HG03342 (cell line): ENCODE data around the gene BCR.

Experiments used
- ATAC-seq: cut with Tn5 transposase; IDR thresholded peaks from one replicate; pipeline ENCODE4 v1.9.1; 2021; ENCODE audit warnings: mild to moderate bottlenecking, moderate library complexity; ENCODE audit not compliant: unreplicated experiment

Gene BCR

DNA sequence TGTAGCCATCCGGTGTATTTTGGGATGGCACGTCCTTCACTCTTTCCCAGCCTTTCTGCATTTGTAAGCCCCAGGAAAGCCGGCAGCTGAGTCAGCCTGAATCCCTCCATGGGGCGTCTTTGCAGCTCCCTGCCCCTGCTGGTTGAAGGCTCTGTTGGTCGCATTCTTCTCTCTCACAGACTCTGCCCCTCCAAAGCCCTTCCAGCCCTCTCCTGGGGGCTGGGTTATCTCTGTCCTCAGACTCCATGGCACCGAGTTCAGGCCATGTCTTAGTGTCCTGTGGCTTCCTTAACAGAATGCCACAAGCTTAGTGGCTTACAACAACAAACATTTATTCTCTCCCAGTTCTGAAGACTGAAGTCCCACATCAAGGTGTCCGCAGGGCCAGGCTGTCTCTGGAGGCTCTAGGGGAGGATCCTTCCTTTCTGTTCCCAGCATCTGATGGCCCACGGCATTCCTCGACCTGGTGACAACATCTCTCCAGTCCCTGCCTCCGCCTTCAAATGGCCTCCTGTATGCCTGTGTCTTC lies 62.2 kb downstream of the BCR start:
- ATAC-seq = no peak

DNA sequence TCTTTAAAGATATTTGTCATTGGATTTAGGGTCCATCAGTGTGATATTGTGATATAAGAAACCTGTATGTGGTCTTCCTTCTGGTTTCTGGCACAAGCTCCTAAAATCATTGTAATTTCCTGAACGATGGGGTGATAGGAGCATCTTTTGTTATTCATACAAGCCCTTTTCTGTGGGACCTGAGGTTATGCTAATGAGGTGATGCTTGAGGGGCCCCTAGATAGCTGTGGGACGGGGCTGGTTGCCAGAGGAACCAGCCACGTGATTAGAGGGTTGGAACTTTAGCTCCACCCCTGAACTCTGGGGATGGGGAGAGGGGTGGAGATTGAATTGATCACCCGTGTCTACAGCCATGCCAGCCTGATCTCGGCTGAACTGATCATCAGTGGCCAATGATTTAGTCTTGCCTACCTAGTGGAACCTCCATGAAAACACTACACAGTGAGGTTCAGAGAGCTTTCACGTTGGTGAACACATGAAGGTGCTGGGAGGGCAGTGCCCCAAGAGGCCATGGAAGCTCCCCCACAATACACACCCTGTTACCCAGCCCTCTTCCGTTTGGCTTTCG lies 62.8 kb downstream of the BCR start:
- no peak for ATAC-seq

DNA sequence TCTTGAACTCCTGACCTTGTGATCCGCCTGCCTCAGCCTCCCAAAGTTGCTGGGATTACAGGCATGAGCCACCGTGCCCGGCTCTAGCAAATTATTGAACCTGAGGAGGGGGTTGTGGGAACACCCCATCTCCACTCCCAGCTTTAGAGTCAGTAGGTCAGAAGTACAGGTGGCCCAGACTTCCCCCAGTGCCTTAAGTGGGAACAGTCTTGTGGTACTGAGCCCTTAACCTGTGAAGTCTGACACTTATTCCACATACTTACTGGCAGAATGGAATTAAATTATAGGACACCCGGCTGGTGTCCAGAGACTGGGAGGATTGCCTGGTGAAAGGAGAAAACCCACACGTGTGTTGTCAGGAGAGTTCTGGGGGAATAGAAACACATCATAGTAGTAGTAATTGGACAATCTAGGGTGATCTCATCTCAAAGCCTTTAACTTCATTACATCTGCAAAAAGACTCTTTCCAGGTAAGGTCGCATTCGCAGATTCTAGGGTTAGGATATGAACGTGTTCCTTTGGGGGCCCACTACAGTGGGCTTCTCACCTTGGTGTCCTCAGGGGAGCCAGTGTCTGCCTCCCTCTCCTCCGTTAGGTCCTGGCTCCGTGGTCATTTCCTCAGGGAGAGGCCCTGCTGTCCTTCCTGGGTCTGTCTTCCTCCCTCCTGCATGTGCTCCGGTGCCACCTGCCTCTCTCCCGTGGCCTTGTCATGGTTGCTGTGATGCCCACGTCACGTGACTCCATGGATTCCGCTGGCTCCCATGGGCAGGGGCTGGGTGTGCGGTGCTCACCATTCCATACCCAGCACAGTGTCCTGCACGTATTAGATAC lies 63.8 kb downstream of the BCR start:
- no peak for ATAC-seq

DNA sequence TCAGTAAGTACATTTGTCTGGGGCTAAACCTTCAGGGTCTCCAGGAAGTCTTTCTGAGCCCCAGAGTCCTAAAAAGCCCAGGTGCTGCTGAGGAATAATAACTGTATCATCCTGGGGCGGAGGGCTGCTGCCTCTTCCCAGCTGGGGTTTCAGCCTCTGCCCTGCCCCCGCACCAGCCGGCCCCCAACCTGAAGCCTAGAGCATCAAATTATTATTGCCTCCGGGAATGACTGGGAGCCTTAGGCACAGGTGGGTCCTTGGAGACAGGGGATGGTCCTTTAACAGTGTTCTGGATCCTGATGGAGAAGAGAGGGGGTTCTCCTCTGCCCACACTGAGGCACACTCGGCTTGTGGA lies 64.4 kb downstream of the BCR start:
- no peak for ATAC-seq

DNA sequence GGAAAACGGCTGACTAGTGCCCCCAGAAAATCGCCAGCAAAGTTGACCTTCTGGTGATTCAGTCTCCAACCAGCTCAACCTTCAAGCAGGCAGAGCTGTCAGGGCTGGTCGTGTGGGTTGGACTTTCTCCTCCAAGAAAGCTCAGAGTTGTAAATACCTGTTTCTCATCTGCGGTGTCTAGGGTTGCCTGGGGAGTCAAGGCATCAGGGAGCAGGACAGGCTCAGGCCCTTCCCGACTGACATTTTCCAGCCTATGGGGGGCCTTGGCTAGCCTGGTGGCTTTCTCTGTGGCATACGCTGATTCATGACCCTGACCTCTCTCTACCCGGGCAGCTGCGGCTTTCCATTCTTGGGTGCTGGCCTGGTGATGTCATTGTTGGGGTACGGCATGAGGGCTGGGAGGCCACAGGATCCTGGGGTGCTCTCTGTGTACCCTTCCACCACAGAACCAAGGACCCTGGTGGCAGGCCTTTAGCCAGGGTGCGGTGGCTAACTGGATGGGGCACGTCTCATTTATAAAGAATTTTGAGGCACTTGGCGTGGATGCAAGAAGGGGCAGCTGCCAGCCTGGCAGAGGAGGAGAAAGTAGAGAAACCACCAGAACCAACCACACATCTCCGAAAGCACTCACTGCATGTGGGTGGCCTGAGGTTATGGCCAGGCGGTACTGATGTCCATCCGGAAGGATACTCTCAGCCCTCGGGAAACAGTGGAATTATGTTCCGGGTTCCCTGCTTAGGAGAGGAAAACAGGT lies 64.9 kb downstream of the BCR start:
- no peak for ATAC-seq

DNA sequence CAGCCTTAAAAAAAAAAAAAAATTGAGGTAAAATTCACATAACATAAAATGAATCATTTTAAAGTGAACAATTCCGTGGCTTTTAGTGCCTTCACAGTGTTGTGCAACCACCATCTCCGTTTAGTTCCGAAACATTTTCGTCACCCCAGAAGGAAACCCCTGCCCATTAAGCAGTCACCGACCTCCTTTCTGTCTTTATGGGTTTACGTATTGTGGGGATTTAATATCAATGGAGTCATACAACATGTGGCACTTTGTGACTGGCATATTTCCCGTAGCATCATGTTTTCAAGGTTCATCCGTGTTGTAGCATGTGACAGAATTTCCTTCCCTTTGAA lies 65.5 kb downstream of the BCR start:
- ATAC-seq = no peak

DNA sequence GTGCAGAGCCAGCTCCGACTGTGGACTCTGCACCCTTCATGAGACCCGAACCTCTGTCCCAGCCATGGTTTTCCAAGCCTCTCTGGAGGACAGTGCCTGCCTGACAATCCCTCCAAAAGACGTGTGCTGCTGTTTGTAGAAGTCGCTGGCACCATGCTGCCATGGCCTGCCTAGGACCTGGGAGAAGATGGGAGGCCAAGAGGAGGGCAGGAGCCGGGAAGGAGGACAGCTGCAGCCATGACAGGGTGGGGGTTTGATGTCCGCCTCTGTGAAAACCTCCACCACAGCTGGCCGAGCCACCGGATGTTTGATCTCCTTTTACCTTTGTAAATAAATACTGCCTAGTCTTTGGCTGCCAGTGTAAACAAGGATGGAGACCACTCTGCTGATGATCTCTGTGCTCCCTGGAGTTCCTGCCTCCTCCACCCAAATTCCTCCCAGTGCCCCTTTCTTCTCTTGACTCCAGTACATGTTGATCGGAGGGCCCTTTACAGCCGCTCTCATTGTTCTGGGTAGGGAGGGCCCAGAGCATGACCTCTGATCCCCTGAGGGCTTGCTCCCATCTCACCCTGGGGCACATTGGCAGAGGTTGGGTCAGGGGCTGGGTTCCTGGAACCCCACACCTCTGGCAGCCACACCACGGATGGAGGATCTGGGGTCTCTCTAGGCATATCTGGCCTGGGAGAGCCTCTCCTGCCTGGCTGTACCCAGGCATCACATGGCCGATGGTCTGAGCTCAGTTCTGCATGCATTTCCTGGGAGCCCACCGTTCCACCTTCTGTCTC lies 66.9 kb downstream of the BCR start:
- no peak for ATAC-seq

DNA sequence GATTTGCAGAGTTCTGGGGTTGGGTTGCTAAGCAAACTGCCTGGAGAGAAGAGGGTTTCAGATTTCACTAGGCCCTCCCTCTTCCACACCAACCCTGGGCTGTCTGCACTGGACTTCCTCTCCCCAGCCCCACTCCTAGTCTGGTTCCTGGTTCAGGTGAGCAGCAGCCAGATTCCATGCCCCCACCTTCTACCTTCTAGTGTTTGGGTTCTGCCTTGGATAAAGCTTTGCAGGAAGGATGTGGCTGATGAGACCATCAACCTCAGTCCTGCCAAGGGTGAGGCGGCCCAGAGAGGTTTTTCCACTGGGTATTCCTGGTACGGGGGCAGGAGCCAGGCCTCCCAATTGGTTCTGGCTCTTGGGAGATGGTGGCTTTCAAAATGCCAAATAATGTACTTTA lies 68.3 kb downstream of the BCR start:
- ATAC-seq = no peak

DNA sequence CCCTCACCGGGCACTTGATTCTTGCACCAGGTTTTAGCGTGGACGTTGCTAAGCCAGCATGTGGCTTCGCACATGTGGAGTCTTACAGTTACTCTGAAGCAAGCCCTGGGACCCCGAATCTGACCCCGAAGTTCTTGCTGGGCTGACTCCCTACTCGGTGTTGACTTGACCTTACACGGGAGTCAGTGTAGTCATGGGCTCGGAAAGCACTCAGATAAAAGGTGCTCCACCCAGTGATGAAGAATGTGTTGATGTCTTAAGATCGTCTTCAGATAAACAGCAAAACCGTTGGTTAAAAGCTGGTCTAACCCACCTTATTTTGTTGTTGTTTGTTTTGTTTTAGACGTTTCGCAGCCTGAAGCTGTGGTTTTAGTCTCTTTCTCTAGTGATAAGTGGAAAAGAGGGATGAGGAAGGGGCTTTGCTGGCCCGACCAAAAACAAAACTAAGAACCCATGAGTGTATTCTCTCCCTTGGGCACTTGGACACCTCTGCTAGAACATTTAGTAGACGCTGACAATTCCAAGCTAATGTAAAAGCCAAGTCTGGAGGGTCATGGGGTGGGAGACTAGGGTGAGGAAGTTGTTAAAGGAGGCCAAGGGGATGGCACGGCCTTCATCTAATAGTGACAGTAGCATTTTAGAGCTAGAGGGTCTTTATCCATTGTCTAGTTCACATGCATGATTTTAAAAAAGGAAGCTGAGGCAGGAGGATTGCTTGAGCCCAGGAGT lies 69.9 kb downstream of the BCR start:
- ATAC-seq = no peak

DNA sequence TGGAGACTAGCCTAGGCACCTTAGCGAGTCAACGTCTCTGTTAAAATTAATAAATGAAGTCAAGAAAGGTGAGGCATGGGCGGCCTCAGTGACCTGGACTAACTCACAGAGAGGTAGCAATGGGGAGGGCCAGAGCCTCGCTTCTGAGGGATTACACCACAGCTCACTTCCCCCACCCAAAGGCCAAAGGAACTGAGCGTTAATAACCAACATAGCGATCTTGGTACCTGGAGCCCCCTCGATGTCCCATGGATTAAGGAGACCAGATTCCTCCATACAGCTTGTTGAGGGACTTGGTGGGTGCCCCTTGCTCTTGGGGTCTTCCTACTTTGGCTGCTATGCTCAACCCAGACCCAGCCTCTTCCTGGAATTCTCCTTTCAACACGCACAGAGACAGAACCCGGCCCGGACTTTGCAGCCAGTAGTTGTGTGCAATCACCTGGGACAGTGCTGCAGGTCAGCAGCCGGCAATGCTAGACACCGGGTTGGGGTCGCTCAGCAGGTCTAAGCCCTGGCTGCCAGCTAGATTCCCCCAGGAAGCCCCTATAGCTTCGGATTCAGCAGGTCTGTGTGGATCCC lies 70.6 kb downstream of the BCR start:
- no peak for ATAC-seq

DNA sequence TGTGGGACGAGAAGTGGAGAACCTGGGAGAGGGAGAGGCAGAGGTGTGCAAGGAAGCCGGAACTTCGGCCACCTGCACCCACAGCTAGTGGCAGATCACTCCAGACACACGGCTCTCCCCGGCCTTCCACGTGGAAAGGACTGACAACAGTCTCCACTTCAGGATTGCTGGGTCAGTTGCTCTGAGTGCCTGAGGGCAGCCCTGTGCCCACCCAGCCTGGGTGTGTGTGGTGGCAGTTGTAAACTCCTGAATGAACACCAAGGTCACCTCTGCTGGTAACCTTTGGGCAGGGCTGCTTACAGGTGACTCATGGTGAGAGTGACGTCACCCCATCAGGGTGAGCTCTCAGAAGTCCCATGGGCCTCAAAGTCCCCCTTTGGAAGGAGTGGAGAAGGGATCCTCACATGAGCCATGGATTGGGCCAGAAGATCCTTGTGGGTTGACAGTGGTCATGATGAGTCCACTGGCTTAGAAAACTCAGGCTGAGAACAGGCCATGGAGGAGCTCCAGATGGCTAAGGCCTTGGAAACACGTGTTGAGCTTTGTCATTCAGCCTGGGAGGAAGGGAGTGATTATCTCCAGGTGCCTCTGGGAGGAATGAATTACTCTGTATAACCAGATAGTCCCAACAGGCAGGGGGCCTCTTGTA lies 71.3 kb downstream of the BCR start:
- ATAC-seq = no peak

DNA sequence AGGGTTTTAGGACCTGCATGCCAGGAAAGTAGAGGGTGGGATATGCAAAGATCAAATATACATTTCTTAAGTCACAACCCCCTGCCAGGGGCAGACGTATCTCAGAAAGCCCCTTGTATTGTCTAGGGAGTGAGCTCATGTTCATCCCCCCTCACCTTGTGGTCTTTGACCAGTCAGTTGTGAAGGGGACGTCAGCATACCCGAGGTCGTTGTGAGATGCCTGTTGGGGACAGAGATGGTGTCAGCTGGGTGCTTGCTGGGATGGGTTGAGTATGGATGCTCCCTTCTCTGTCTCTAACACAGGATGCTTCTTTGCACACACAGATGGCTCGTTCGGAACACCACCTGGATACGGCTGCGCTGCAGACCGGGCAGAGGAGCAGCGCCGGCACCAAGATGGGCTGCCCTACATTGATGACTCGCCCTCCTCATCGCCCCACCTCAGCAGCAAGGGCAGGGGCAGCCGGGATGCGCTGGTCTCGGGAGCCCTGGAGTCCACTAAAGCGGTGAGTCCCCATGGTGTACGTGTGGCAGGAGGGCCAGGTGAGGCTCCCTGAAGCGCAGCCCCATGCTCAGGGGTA lies 73.3 kb downstream of the BCR start:
- no peak for ATAC-seq

DNA sequence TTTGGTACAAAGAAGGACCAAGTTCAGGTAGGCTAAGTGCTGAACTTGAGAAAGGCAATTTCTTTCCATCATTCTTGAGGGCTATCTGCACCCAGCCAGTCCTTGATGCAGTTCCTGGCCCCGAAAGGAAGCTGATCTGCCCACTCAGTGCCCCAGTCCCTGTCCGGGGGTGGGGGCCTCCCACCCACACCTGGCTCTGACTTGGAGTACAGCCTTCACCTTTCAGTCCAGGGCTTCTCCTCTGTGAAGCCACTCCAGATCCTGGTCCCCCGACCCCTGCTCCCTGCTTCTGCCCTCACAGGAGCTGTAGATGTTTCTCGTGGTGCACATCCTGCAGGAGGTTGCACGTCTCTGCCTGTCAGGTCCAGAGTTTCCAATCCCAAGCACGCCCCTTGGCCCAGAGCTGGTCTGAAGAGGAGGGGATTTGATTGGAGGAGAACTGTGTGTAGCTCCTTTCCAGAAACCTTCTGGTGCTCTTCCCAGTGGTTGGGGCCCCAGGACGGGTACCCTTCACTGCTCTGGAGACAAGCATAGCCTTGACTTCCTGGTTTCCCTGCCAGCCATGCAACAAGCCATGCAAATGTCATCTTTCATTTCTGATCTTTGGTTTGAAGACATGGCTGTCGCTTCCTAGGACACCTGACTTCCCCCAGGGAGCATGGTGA lies 75.3 kb downstream of the BCR start:
- no peak for ATAC-seq

DNA sequence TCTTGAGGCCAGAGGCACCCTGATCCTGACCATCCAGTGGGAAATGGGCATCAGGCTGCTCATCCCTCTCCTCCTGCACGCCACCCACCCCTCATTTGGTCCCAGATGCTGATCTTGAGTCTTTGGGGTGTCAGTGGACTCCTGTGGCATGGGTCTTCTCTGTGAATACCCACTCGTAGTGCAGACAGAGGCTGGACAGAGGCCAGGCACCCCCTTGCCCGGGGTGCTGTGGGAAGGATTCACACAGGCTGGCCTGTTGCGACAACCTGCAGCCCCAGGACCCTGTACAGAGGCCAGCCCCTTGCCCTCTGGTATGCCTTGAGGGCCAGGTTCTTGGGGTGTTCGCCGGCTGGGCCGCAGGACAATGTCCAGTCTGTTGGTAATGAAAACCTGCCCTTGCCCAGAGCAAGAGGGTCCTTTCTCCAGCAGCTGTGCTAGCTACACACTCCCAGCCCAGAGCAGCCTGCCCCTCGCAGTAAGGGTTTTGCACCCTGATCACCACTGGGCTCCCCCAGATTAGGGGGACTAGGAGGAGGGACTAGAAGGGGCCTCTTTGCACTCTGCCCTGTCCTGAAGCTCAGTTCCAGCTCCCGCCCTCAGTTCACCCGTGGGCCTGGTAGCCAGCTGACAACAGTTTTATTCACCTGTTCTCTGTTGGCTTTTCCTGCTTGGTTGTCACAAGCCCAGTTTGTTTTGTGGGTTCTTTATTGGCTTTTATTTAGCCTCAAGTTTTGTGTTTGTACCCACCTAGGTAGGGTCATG lies 76.0 kb downstream of the BCR start:
- ATAC-seq = no peak

DNA sequence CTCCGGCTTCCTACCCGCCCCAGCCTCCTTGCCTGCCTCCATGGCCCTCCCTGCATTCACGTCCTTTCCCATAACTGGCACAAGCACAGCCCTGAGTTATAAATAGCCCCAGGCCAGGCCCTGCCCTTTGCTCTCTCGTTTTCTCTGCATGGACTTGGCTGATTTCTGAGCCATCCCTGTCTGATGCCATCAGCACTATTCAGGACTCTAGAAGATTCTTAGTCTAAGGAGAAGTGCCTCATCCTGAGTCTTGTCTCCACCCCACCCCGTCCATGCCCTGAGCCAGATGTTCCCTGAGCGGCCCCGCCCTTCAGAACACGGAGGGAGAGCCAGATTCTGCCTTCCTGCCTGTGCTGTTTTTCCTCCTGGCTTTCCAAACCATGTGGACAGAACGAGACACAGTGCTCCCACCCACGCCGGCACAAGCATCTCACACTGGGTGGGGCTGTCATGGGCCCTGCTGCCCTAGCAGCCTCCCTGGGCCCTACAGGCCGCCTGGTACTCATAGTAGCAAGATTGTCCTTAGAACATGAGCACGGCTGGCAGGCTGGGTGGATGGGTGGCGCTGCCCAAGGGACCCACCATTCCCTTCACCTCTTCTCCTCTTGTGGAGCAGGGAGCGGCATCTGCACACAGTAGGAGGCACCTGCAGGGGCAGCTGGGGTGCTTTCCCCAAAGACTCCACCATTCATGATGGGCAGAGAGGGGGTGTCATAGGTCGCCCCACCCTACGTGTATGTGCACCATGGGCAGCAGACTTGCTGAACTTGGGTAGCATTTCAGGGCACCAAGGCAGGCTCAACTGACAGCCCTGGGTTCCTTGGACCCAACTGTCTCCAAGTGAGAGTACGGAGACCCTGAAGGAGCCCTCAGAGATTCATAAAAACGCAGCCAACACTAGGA lies 76.9 kb downstream of the BCR start:
- no peak for ATAC-seq

DNA sequence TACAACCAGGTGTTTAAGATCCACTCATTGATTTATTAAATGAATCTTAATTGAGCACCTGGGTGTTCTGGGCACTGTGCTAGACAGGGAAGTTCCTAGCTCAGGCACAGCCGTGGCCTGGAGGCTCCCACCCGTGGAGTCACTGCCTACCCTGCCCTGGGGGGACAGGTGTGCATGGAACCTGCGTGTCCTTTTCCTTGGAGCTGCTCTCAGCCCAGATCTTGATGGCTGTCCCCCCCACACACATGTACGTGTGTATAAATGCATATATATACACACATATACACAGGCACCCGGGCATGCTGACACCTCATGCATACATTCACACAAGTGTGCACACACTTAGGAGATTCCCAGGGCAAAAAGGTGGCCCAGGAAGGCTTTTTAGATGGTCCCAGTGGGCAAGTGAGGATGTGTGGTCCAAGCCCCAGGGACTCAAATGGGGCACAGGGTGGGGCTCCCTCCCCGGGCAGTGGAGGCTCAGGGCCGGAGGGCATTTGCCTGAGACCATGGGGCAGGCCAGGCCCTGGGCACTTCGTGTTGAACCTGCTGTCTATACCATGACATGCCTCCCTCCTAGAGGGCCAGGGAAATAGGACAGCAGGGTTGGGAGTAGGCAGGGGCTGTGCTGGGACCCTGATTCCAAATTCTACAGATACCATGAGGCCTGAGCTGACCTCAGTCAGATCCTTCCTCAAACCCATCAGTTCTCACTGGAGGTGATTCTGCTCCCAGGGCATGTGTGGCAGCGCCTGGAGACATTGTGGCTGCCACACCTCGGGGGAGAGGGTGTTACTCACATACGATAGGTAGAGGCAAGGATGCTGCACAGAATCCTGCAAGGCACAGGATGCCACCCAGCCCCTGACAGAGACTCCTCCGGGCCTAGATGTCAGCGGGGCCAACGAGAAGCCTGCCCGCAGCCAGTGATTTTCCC lies 77.8 kb downstream of the BCR start:
- ATAC-seq = no peak
